T-helper 2 cell treated with Interferon-gamma antibody and Interleukin-4, amounts not matched to agents 100 ng/mL and 5 ng/mL, for 36 hours (primary cell): ENCODE results near the gene MAP3K6. TPM values are rescaled to one million over a fixed set of nuclear protein-coding genes. Genes with fewer than 3 reads are reported as not detected.

ENCODE experiments used
- intact Hi-C: fragments of 100-400 bp; cut with micrococcal nuclease; formaldehyde crosslinking; loops from one replicate; pipeline ENCODE4 v1.15.1; 2023
- total RNA-seq: library from RNA; stranded (reverse); gene quantifications from 2 replicates; pipeline ENCODE4 v1.2.3, GENCODE V29; 2022

The MAP3K6 gene
- total RNA-seq, 1 donor from 2014 or later = 12.7 TPM

GRCh38 chr1:27307874-27308598 is 58.7 kb downstream of the MAP3K6 start:
- intact Hi-C loops = no loop called here

- intact Hi-C loops = no loop called here
These were observed 59.6 kb downstream of the MAP3K6 start for GRCh38 chr1:27306892-27307761.

GRCh38 chr1:27306071-27306470 is 60.7 kb downstream of the MAP3K6 start:
- intact Hi-C loops = no loop called here

Other genes with a start within 250 kb of the MAP3K6 start
- gene SLC9A1, start 211.8 kb downstream of the MAP3K6 start, total RNA-seq = 24.6 and 25.4 TPM in 2 replicates
- gene WDTC1, start 132.3 kb downstream of the MAP3K6 start, total RNA-seq = 24.0 and 24.4 TPM in 2 replicates
- gene TMEM222, start 44.8 kb downstream of the MAP3K6 start, total RNA-seq = 39.5 and 39.8 TPM in 2 replicates
- 83.6 and 90.1 TPM in 2 replicates for gene SYTL1, start 24.9 kb downstream of the MAP3K6 start, total RNA-seq
- gene FCN3, start 7.9 kb upstream of the MAP3K6 start, total RNA-seq = not detected in 2 replicates
- gene CD164L2, start 16.4 kb upstream of the MAP3K6 start, total RNA-seq = not detected in 2 replicates
- 0.39 and 0.73 TPM in 2 replicates for gene GPR3, start 25.7 kb upstream of the MAP3K6 start, total RNA-seq
- 124 and 125 TPM in 2 replicates for gene WASF2, start 123.2 kb upstream of the MAP3K6 start, total RNA-seq
- 21.4 and 21.7 TPM in 2 replicates for gene AHDC1, start 237.2 kb upstream of the MAP3K6 start, total RNA-seq